Astrocyte of the cerebellum (primary cell): Measurements from ENCODE around the gene MORN3.
"Not testable (repeated sequence)": the region's sequence is repeated elsewhere in the genome, so short reads cannot be mapped to it uniquely, and the experiment has no call there.

Experiments
- DNase-seq: peaks from one replicate; pipeline ENCODE4 v3.0.0-alpha.2; 2011; ENCODE audit warnings: low read depth
- H3K4me3 ChIP-seq: 2 replicates; pipeline ENCODE4 v1.5.1; 2011; ENCODE audit warnings: mild to moderate bottlenecking, low read depth, low read length, moderate library complexity
- CTCF ChIP-seq: IDR thresholded peaks from 2 replicates; pipeline ENCODE4 v1.5.1; 2012; ENCODE audit warnings: low read length, low read depth, moderate library complexity, mild to moderate bottlenecking; ENCODE audit errors: missing control alignments
- in situ Hi-C: cut with HindIII; loops from 2 replicates; pipeline ENCODE4 v1.10.0; 2017; ENCODE audit warnings: low sequenced_read_pairs

MORN3 gene

DNA sequence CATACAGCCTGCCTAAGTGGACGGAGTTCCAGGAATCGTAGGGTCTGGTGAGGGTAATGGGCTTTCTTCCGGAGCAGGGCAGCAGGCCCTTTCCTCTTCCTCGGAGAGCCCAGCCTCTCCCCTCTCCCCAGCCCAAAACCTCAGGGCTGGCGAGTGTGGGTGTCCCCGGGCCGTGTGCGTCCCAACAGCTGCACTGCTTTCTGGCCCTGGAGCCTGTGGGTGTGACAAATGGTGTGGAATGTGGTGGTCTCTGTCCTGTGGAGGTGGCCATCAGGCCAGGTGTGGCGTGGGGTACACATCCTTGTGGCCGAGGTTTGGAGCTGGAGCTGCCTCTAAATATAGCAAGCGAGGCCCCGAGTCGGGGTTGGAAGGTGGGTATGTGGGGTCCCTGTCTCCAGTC is 34.6 kb downstream of the MORN3 start:
- in situ Hi-C loops, result no loop called here
- no peak overlapping the region for H3K4me3 ChIP-seq
- DNase-seq, result no peak
- no peak for TF ChIP-seq CTCF

DNA sequence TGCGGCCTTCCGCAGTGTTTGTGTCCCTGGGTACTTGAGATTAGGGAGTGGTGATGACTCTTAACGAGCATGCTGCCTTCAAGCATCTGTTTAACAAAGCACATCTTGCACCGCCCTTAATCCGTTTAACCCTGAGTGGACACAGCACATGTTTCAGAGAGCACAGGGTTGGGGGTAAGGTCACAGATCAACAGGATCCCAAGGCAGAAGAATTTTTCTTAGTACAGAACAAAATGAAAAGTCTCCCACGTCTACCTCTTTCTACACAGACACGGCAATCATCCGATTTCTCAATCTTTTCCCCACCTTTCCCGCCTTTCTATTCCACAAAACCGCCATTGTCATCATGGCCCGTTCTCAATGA is 35.6 kb downstream of the MORN3 start:
- in situ Hi-C loops, DNase-seq, H3K4me3 ChIP-seq: not testable (repeated sequence)

- no peak for DNase-seq
These were observed 37.1 kb downstream of the MORN3 start for GRCh38 chr12:121632069-121632970.

GRCh38 chr12:121630791-121631355 is 38.6 kb downstream of the MORN3 start:
- no peak for TF ChIP-seq CTCF
- no peak overlapping the region for H3K4me3 ChIP-seq
- DNase-seq, result no peak
- in situ Hi-C loops, result no loop called here

More at GRCh38 chr12:121632069-121632970, 37.1 kb downstream of the MORN3 start:
- TF ChIP-seq CTCF, result no peak
- in situ Hi-C loops, result no loop called here
- no peak overlapping the region for H3K4me3 ChIP-seq

DNA sequence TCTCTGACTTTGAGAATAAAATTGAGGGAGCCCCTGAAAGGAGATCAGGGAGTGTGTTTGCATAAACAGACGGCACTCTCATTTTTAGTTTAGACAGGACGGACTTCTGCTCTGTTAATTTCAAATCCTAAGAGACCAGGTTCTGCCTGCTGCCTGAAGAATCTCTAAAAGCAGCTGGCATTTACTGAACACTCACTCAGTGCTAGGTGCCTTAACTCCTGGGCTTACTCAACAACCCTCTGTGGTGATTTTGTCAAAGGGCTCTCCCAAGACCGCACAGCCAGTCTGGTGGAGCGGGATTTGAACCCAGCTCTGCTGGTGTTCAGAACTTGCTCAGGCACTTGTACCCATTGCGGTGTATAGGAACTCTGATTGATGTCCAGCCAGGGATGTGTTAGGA is 40.9 kb downstream of the MORN3 start:
- DNase-seq, result no peak
- in situ Hi-C loops, result no loop called here
- TF ChIP-seq CTCF, result no peak
- no peak overlapping the region for H3K4me3 ChIP-seq

- in situ Hi-C loops, result no loop called here
- DNase-seq, result no peak
- H3K4me3 ChIP-seq, result peak overlapping the region; percentile 61
- TF ChIP-seq CTCF, result no peak
These were observed 41.4 kb downstream of the MORN3 start for GRCh38 chr12:121628037-121628436.
